Right atrium auricular region (tissue), 2 donors: ENCODE results near the gene CLEC17A. TPM values are rescaled to one million over a fixed set of nuclear protein-coding genes. Genes with fewer than 3 reads are reported as not detected.

ENCODE experiments used
- DNase-seq: peaks from one replicate; pipeline ENCODE4 v3.0.0-alpha.2; 2019; ENCODE audit warnings: low spot score
- H3K27ac ChIP-seq, 2 donors: fragments of 200-600 bp; sonication (generic); 1 replicate in 1 of 2; 2 replicates in 1 of 2; pipeline ENCODE4 v1.5.1; 2016 to 2019
- H3K27me3 ChIP-seq, 2 donors: fragments of 200-600 bp; sonication (generic); one replicate each; pipeline versions ENCODE4 v1.5.1 to v1.6.0; 2017 to 2019
- H3K36me3 ChIP-seq: fragments of 200-600 bp; sonication (generic); one replicate; pipeline ENCODE4 v1.5.1; 2016
- H3K4me1 ChIP-seq, 2 donors: fragments of 200-600 bp; sonication (generic); one replicate each; pipeline versions ENCODE4 v1.5.1 to v1.6.0; 2017 to 2019
- H3K4me3 ChIP-seq, 2 donors: fragments of 200-600 bp; sonication (generic); 1 replicate in 1 of 2; 2 replicates in 1 of 2; pipeline ENCODE4 v1.5.1; 2017 to 2019; ENCODE audit warnings: mild to moderate bottlenecking in 1 of 2, moderate library complexity in 1 of 2
- H3K9me3 ChIP-seq, 2 donors: fragments of 200-600 bp; sonication (generic); one replicate each; pipeline ENCODE4 v1.5.1; 2019
- CTCF ChIP-seq, 2 donors: fragments of 200-600 bp; sonication (generic); IDR thresholded peaks; one replicate each; pipeline ENCODE4 v1.5.1; 2019; ENCODE audit warnings: antibody characterized with exemption in 2 of 2
- total RNA-seq, 2 donors: library from RNA; depleted of rRNA; stranded (reverse); fragments of >200 nt; gene quantifications; one replicate each; pipeline ENCODE4 v1.1.0, GENCODE V29; 2016

The CLEC17A gene
- total RNA-seq, 2 donors from 2014 or later, result not detected

GRCh38 chr19:14654786-14655560, 72.1 kb downstream of the CLEC17A start:
- no peak for TF ChIP-seq CTCF (IDR thresholded peaks at IDR 0.05)
- no peaks in the 10 kb centered on the region for H3K4me1 ChIP-seq
- DNase-seq, result no peak
- H3K4me3 ChIP-seq, result no peak overlapping the region
- no peaks in the 10 kb centered on the region for H3K36me3 ChIP-seq
- no peaks in the 10 kb centered on the region for H3K9me3 ChIP-seq
- no peak overlapping the region for H3K27ac ChIP-seq
- no peaks in the 10 kb centered on the region for H3K27me3 ChIP-seq

- Histone ChIP-seq H3K27ac (no peak overlapping the region), H3K27me3 (no peaks in the 10 kb centered on the region), H3K4me1 (no peaks in the 10 kb centered on the region), H3K36me3 (no peaks in the 10 kb centered on the region), H3K4me3 (no peak overlapping the region), H3K9me3 (no peaks in the 10 kb centered on the region)
- no peak for DNase-seq
- TF ChIP-seq CTCF (IDR thresholded peaks at IDR 0.05), result no peak
Measured at GRCh38 chr19:14655726-14656125, 72.8 kb downstream of the CLEC17A start.

- Histone ChIP-seq H3K36me3 (no peaks in the 10 kb centered on the region), H3K27ac (no peak overlapping the region), H3K27me3 (no peaks in the 10 kb centered on the region), H3K4me1 (no peaks in the 10 kb centered on the region), H3K4me3 (no peak overlapping the region), H3K9me3 (no peaks in the 10 kb centered on the region)
- TF ChIP-seq CTCF (IDR thresholded peaks at IDR 0.05), result no peak
- no peak for DNase-seq
Measured at GRCh38 chr19:14659874-14660489, 77.1 kb downstream of the CLEC17A start.

- no peaks in the 10 kb centered on the region for H3K27me3 ChIP-seq
- no peaks in the 10 kb centered on the region for H3K4me1 ChIP-seq
- no peak for TF ChIP-seq CTCF (IDR thresholded peaks at IDR 0.05)
- H3K9me3 ChIP-seq, result no peaks in the 10 kb centered on the region
- DNase-seq, result no peak
- no peaks in the 10 kb centered on the region for H3K36me3 ChIP-seq
- H3K4me3 ChIP-seq, result no peak overlapping the region
- no peak overlapping the region for H3K27ac ChIP-seq
Measured at GRCh38 chr19:14661372-14661924, 78.6 kb downstream of the CLEC17A start.

Other genes starting within 250 kb of the CLEC17A start
- 10 to 100 TPM; 33.9 to 37.3 TPM for gene ADGRE5, start 201.6 kb upstream of the CLEC17A start, total RNA-seq
- 10 to 100 TPM; 25.5 to 29.8 TPM for gene DDX39A, start 163.7 kb upstream of the CLEC17A start, total RNA-seq
- 100 to 1,000 TPM in 1 of 2 donors, 10 to 100 TPM in 1; 87.2 to 111 TPM for gene PKN1, start 149.8 kb upstream of the CLEC17A start, total RNA-seq
- gene PTGER1, start 107.7 kb upstream of the CLEC17A start, total RNA-seq, result not detected
- gene GIPC1, start 87.0 kb upstream of the CLEC17A start, total RNA-seq, result 10 to 100 TPM; 49.6 to 58.2 TPM
- gene DNAJB1, start 64.7 kb upstream of the CLEC17A start, total RNA-seq, result 10 to 100 TPM; 36.5 to 52.9 TPM
- 10 to 100 TPM; 60.3 to 63.9 TPM for gene TECR, start 53.5 kb upstream of the CLEC17A start, total RNA-seq
- gene NDUFB7, start 11.0 kb upstream of the CLEC17A start, total RNA-seq, result 100 to 1,000 TPM; 593 to 729 TPM
- not detected for gene ADGRE3, start 91.8 kb downstream of the CLEC17A start, total RNA-seq
- gene ZNF333, start 107.0 kb downstream of the CLEC17A start, total RNA-seq, result 10 to 100 TPM; 12.5 to 15.4 TPM
- gene ADGRE2, start 195.5 kb downstream of the CLEC17A start, total RNA-seq, result 1 to 10 TPM; 1.1 to 1.6 TPM